Measurements from ENCODE around the gene DKC1.
A peak's percentile ranks its signal among the peaks of the same experiment; 100 is the strongest.

DKC1 gene

DNA sequence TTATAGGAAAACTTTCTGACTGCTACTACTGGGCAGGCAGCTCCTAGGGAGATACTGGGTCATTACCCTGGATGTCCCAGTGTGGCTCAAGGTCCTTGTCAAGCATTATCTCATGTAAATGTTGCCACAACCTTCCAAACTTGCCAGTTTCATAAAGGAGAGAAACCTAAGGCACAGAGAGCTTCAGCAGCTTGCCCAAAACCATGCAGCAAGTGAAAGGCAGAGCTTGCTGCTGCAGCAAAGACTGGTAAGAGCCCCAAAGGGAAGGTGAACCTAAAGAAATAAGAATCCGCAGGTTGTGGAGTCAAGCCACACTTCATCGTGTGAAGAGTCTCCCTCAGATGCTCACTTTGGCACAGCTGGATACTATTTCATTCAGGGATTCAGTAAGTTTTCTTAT, 40.3 kb downstream of the DKC1 start:
- H3K4me3 ChIP-seq (replicated peaks; ENCODE audit: insufficient read depth, low read length) = no peak overlapping the region
- TF ChIP-seq SPI1 (IDR thresholded peaks at IDR 0.05; ENCODE audit: borderline replicate concordance, low read depth) = no peak
- no peak for DNase-seq (ENCODE audit: low read depth in 1 of 2, low spot score in 1 of 2)
- peak overlapping the region; percentile 82 for H3K27ac ChIP-seq (replicated peaks)
- no peaks in the 10 kb centered on the region for H3K27me3 ChIP-seq (ENCODE audit: insufficient read depth, poor library complexity, severe bottlenecking)

GRCh38 chrX:154804261-154804956, 41.7 kb downstream of the DKC1 start:
- Histone ChIP-seq H3K27me3 (ENCODE audit: insufficient read depth, poor library complexity, severe bottlenecking) (no peaks in the 10 kb centered on the region), H3K27ac (replicated peaks) (peak overlapping the region; percentile 82), H3K4me3 (replicated peaks; ENCODE audit: insufficient read depth, low read length) (peak overlapping the region; percentile 64)
- TF ChIP-seq POLR2AphosphoS5 (IDR thresholded peaks at IDR 0.05; ENCODE audit: low read depth) = no peak
- TF ChIP-seq REST (IDR thresholded peaks at IDR 0.05; ENCODE audit: insufficient replicate concordance, low read depth) = no peak
- no peak for TF ChIP-seq SPI1 (IDR thresholded peaks at IDR 0.05; ENCODE audit: borderline replicate concordance, low read depth)
- no peak for TF ChIP-seq GABPA (IDR thresholded peaks at IDR 0.05; ENCODE audit: low read depth)
- no peak for TF ChIP-seq CTCF (IDR thresholded peaks at IDR 0.05; ENCODE audit: insufficient read depth, low read length)
- DNase-seq (ENCODE audit: low read depth in 1 of 2, low spot score in 1 of 2) = no peak

- Histone ChIP-seq H3K27me3 (ENCODE audit: insufficient read depth, poor library complexity, severe bottlenecking) (no peaks in the 10 kb centered on the region), H3K4me3 (replicated peaks; ENCODE audit: insufficient read depth, low read length) (peak within 1 kb of the TSS; percentile 64), H3K27ac (replicated peaks) (peak within 1 kb of the TSS; percentile 82)
- TF ChIP-seq CTCF (IDR thresholded peaks at IDR 0.05; ENCODE audit: insufficient read depth, low read length) = no peak
- TF ChIP-seq GABPA (IDR thresholded peaks at IDR 0.05; ENCODE audit: low read depth) = no peak
- TF ChIP-seq REST (IDR thresholded peaks at IDR 0.05; ENCODE audit: insufficient replicate concordance, low read depth) = no peak
- TF ChIP-seq POLR2AphosphoS5 (IDR thresholded peaks at IDR 0.05; ENCODE audit: low read depth) = no peak
- 0 out of 2 replicates have a peak, but pooled peaks have one; percentile 6 for TF ChIP-seq SPI1 (IDR thresholded peaks at IDR 0.05; ENCODE audit: borderline replicate concordance, low read depth)
- DNase-seq (ENCODE audit: low read depth in 1 of 2, low spot score in 1 of 2) = peak; percentile 60 to 73
Measured at GRCh38 chrX:154804957-154805695, 42.5 kb downstream of the DKC1 start, which contains the start of gene MPP1. MPP1 (minus strand) TSS chrX:154805485; CDS start chrX:154805373, 112 bp downstream.

GRCh38 chrX:154805696-154806091, 43.0 kb downstream of the DKC1 start:
- peak overlapping the region; percentile 42 for H3K4me3 ChIP-seq (replicated peaks; ENCODE audit: insufficient read depth, low read length)
- peak overlapping the region; percentile 56 for H3K27ac ChIP-seq (replicated peaks)
- DNase-seq (ENCODE audit: low read depth in 1 of 2, low spot score in 1 of 2) = no peak
- no peak for TF ChIP-seq POLR2AphosphoS5 (IDR thresholded peaks at IDR 0.05; ENCODE audit: low read depth)
- no peaks in the 10 kb centered on the region for H3K27me3 ChIP-seq (ENCODE audit: insufficient read depth, poor library complexity, severe bottlenecking)

All from HL-60 (cell line).